AG10803 (cell line): Measurements from ENCODE around the gene TBCK.

Experiments used
- DNase-seq: peaks from one replicate; pipeline ENCODE4 v3.0.0; 2010; ENCODE audit warnings: low read depth
- H3K4me3 ChIP-seq: 2 replicates; pipeline ENCODE4 v1.5.1; 2011; ENCODE audit warnings: mild to moderate bottlenecking, low read length, control low read depth
- CTCF ChIP-seq: conservative IDR thresholded peaks from 2 replicates; pipeline ENCODE4 v1.5.1; 2011; ENCODE audit warnings: mild to moderate bottlenecking, low read length, control low read depth, inconsistent platforms

TBCK gene

GRCh38 chr4:106312377-106312776 is 3.6 kb downstream of the TBCK start:
- H3K4me3 ChIP-seq, result no peak overlapping the region
- no peak for TF ChIP-seq CTCF
- peak; percentile 83 for DNase-seq

- DNase-seq, result no peak
- no peak overlapping the region for H3K4me3 ChIP-seq
- no peak for TF ChIP-seq CTCF
Measured at GRCh38 chr4:106306561-106306960, 9.4 kb downstream of the TBCK start.

GRCh38 chr4:106305435-106306055 is 10.5 kb downstream of the TBCK start:
- TF ChIP-seq CTCF, result no peak
- H3K4me3 ChIP-seq, result no peak overlapping the region
- no peak for DNase-seq

GRCh38 chr4:106304632-106305031 is 11.4 kb downstream of the TBCK start:
- no peak for TF ChIP-seq CTCF
- no peak overlapping the region for H3K4me3 ChIP-seq
- no peak for DNase-seq

- no peak for TF ChIP-seq CTCF
- no peak for DNase-seq
- no peak overlapping the region for H3K4me3 ChIP-seq
Measured at GRCh38 chr4:106303548-106304281, 12.3 kb downstream of the TBCK start.

GRCh38 chr4:106302062-106302438 is 14.0 kb downstream of the TBCK start:
- TF ChIP-seq CTCF, result no peak
- DNase-seq, result no peak

GRCh38 chr4:106301393-106302061 is 14.5 kb downstream of the TBCK start:
- no peak for TF ChIP-seq CTCF
- DNase-seq, result peak; percentile 77
- no peak overlapping the region for H3K4me3 ChIP-seq

More at GRCh38 chr4:106302062-106302438, 14.0 kb downstream of the TBCK start:
- no peak overlapping the region for H3K4me3 ChIP-seq
